HG03066 (cell line): ENCODE results near the gene PNPLA5.

Source experiments
- ATAC-seq: cut with Tn5 transposase; IDR thresholded peaks from one replicate; pipeline ENCODE4 v1.9.1; 2021; ENCODE audit warnings: low read depth; ENCODE audit not compliant: unreplicated experiment

PNPLA5 gene

GRCh38 chr22:43858156-43858895 lies 33.5 kb downstream of the PNPLA5 start:
- ATAC-seq: no peak

- ATAC-seq: no peak
These were observed 34.4 kb downstream of the PNPLA5 start for GRCh38 chr22:43857367-43857766.

- no peak for ATAC-seq
These were observed 36.4 kb downstream of the PNPLA5 start for GRCh38 chr22:43855431-43855830.

- ATAC-seq: no peak
These were observed 37.0 kb downstream of the PNPLA5 start for GRCh38 chr22:43854786-43855271.

GRCh38 chr22:43854121-43854785 lies 37.6 kb downstream of the PNPLA5 start:
- ATAC-seq: no peak

- ATAC-seq: no peak
These were observed 38.4 kb downstream of the PNPLA5 start for GRCh38 chr22:43853328-43853931.

GRCh38 chr22:43852573-43853327 lies 39.1 kb downstream of the PNPLA5 start:
- no peak for ATAC-seq

- no peak for ATAC-seq
These were observed 39.9 kb downstream of the PNPLA5 start for GRCh38 chr22:43851979-43852307.

GRCh38 chr22:43851058-43851978 lies 40.5 kb downstream of the PNPLA5 start:
- ATAC-seq: no peak

GRCh38 chr22:43850529-43850928 lies 41.3 kb downstream of the PNPLA5 start:
- ATAC-seq: no peak

GRCh38 chr22:43849731-43850130 lies 42.1 kb downstream of the PNPLA5 start:
- no peak for ATAC-seq

GRCh38 chr22:43848366-43849171 lies 43.2 kb downstream of the PNPLA5 start:
- no peak for ATAC-seq

GRCh38 chr22:43847376-43848289 lies 44.2 kb downstream of the PNPLA5 start:
- ATAC-seq: no peak

- ATAC-seq: no peak
These were observed 44.8 kb downstream of the PNPLA5 start for GRCh38 chr22:43846966-43847365.

GRCh38 chr22:43845981-43846380 lies 45.8 kb downstream of the PNPLA5 start:
- ATAC-seq: no peak

GRCh38 chr22:43844560-43845545 lies 47.0 kb downstream of the PNPLA5 start:
- ATAC-seq: no peak
